GM18873 (cell line): Measurements from ENCODE around the gene SFMBT2.

Experiments
- ATAC-seq: cut with Tn5 transposase; IDR thresholded peaks from one replicate; pipeline ENCODE4 v1.9.1; 2021; ENCODE audit warnings: mild to moderate bottlenecking, moderate library complexity, moderate number of reproducible peaks; ENCODE audit not compliant: unreplicated experiment, low FRiP score

SFMBT2 gene

GRCh38 chr10:7372504-7372903 is 38.3 kb downstream of the SFMBT2 start:
- ATAC-seq, result no peak

GRCh38 chr10:7370511-7370910 is 40.3 kb downstream of the SFMBT2 start:
- ATAC-seq, result no peak

- ATAC-seq, result no peak
Measured at GRCh38 chr10:7365027-7365745, 45.6 kb downstream of the SFMBT2 start.

GRCh38 chr10:7364474-7364873 is 46.4 kb downstream of the SFMBT2 start:
- no peak for ATAC-seq

GRCh38 chr10:7363700-7364099 is 47.1 kb downstream of the SFMBT2 start:
- no peak for ATAC-seq

- no peak for ATAC-seq
Measured at GRCh38 chr10:7362471-7362870, 48.4 kb downstream of the SFMBT2 start.

- no peak for ATAC-seq
Measured at GRCh38 chr10:7361316-7361715, 49.5 kb downstream of the SFMBT2 start.

GRCh38 chr10:7359954-7360353 is 50.9 kb downstream of the SFMBT2 start:
- ATAC-seq, result no peak

GRCh38 chr10:7359356-7359755 is 51.5 kb downstream of the SFMBT2 start:
- no peak for ATAC-seq

GRCh38 chr10:7357193-7357592 is 53.6 kb downstream of the SFMBT2 start:
- ATAC-seq, result no peak

- ATAC-seq, result no peak
Measured at GRCh38 chr10:7354330-7355047, 56.3 kb downstream of the SFMBT2 start.

- no peak for ATAC-seq
Measured at GRCh38 chr10:7351894-7352293, 58.9 kb downstream of the SFMBT2 start.

GRCh38 chr10:7350541-7351195 is 60.2 kb downstream of the SFMBT2 start:
- ATAC-seq, result no peak

GRCh38 chr10:7345717-7346116 is 65.1 kb downstream of the SFMBT2 start:
- ATAC-seq, result no peak

- ATAC-seq, result no peak
Measured at GRCh38 chr10:7343040-7343439, 67.8 kb downstream of the SFMBT2 start.

- no peak for ATAC-seq
Measured at GRCh38 chr10:7340179-7340874, 70.5 kb downstream of the SFMBT2 start.

- no peak for ATAC-seq
Measured at GRCh38 chr10:7339510-7339909, 71.3 kb downstream of the SFMBT2 start.

GRCh38 chr10:7338469-7338868 is 72.4 kb downstream of the SFMBT2 start:
- ATAC-seq, result no peak

- no peak for ATAC-seq
Measured at GRCh38 chr10:7337431-7338171, 73.2 kb downstream of the SFMBT2 start.

GRCh38 chr10:7335977-7336376 is 74.9 kb downstream of the SFMBT2 start:
- no peak for ATAC-seq
